Activated T-cell treated with anti-CD3 and anti-CD28 coated beads, Interleukin-2, amount 50 U/mL, for 48 hours (primary cell): ENCODE measurements around the gene PPIL1.
A peak's percentile ranks its signal among the peaks of the same experiment; 100 is the strongest.

ENCODE experiments used
- DNase-seq, 2 experiments: peaks; one replicate each; pipeline ENCODE4 v3.0.0-alpha.2; 2020

The PPIL1 gene

GRCh38 chr6:36834576-36835341, 39.8 kb downstream of the PPIL1 start:
- no peak for DNase-seq

GRCh38 chr6:36833182-36833789, 41.3 kb downstream of the PPIL1 start:
- no peak for DNase-seq

- no peak for DNase-seq
Observed at GRCh38 chr6:36832313-36832712, 42.3 kb downstream of the PPIL1 start.

DNA sequence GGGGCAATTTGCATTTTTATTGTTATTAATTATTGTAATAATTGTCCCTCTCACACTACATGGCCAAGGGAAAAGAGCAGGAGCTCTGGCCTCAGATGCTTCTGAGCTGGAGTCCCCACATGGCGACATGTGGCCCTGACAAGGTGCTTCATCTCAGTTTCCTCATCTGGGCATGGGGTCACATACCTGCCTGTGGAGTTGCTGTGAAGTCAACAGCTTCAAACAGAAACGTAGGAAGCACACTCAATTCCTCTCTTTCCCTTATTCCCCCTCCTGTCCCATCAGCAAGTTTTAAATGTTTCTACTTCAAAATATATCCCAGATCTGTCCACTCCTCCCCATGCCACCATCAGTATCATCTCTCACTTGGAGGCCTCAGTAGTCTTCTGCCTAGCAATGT, 44.0 kb downstream of the PPIL1 start:
- no peak for DNase-seq

GRCh38 chr6:36829919-36830544, 44.6 kb downstream of the PPIL1 start:
- no peak for DNase-seq

DNA sequence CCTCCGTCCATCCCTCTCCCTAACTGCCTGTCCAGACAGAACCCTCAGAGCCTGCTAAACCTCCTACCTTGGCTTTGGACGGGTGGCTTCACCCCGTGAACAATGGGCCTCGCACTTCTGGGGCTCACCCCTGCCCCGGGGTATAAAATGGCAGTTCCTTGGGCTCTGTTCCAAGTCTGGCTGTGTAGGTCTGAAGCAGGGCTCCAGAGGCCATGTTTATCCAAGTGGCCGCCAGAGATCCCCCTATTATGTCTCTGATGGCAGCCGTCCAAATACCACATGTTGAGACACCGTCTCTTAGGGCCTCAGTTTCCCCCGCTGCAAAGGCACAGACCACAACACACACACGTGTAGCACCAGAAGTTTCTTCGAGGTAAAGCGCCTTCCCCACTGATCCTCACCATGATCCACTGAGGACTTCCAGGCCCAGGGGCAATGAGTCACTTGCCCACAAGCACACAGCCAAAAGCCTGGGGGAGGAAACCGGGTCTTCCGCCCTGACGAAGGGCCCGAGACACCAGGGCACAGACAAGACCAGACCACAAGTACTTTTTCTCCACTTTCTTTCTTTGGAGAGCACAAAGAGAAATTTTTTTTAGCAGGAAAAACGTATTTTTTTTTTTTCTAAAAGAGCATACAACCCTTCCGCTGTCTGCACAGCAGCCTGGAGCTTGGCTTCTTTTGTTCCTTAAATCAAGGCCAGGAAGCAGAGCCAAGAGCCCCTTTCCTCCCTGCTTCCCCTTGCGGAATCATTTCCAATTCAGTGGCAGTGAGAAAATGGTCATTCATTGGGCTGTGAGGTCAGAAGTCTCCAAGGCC, 47.1 kb downstream of the PPIL1 start:
- DNase-seq: peak; percentile 38 to 55

GRCh38 chr6:36826520-36827227, 47.9 kb downstream of the PPIL1 start:
- DNase-seq: no peak

GRCh38 chr6:36825994-36826393, 48.6 kb downstream of the PPIL1 start:
- no peak for DNase-seq

DNA sequence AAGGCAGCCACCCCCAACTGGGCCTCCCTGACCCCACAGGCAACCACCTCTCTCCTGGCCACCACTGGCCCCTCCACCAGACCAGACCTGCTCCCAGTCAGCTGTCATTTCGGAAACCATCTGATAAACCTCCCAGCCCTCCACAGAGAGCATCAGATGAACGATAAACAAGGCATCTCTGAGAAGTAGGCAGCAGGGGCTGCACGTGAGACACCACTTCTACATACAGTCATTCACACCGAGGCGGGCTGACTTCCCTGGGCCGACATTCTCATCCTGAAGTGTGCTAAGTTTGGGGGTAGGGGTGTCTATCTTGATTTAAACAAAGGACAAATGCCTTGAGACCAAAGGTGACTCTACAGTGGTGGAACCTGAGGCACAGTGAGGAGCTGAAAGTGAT, 49.2 kb downstream of the PPIL1 start:
- no peak for DNase-seq

GRCh38 chr6:36824253-36824652, 50.4 kb downstream of the PPIL1 start:
- no peak for DNase-seq

DNA sequence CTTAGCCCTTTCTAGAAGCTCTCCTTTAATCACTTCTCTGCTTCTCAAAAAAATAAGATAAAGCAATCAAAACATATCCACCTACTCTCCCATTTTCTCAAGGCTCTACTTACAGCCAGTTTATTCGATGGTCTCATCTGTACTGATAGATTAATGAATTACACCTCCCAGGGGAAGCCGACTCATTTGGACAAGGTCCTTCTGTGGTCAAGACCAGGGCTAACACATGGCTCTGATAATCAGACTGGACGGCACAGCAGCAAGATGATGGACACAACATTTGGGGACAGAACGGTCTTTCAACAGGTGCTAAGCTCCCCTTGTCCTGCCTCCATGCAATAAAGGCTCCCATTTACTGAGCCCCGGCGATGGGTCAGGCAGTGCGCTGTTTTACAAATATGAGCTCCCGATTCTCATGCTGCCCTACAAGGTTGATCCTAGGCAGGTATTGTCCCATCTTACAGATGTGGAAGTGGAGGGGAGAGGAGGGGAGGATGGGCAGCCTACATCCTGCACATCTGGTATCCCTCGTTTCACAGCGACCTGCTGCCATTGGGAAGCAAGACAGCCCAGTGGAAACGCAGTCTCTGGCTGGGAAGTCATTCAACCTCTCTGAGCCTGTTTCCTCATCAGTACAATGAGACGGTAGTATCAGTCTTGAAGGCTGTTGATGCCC, 51.0 kb downstream of the PPIL1 start:
- no peak for DNase-seq

- DNase-seq: no peak
Observed at GRCh38 chr6:36822506-36823269, 51.9 kb downstream of the PPIL1 start.

- DNase-seq: no peak
Observed at GRCh38 chr6:36821581-36822335, 52.8 kb downstream of the PPIL1 start.

- no peak for DNase-seq
Observed at GRCh38 chr6:36820700-36821580, 53.7 kb downstream of the PPIL1 start.

GRCh38 chr6:36818756-36819155, 55.8 kb downstream of the PPIL1 start:
- no peak for DNase-seq

GRCh38 chr6:36817847-36818246, 56.8 kb downstream of the PPIL1 start:
- DNase-seq: no peak

GRCh38 chr6:36817176-36817817, 57.3 kb downstream of the PPIL1 start:
- no peak for DNase-seq

GRCh38 chr6:36815962-36816735, 58.5 kb downstream of the PPIL1 start:
- DNase-seq: no peak
